GM23248 (cell line): ENCODE results near the gene CATSPER1.

ENCODE experiments used
- EZH2 ChIP-seq: fragments of 200-600 bp; sonication (generic); IDR thresholded peaks from 2 replicates; pipeline ENCODE4 v1.6.1; 2018; ENCODE audit warnings: antibody characterized with exemption, mild to moderate bottlenecking; ENCODE audit not compliant: insufficient read depth, poor library complexity, severe bottlenecking
- EZH2phosphoT487 ChIP-seq: fragments of 200-600 bp; sonication (generic); IDR thresholded peaks from 2 replicates; pipeline ENCODE4 v1.6.1; 2018; ENCODE audit warnings: antibody characterized with exemption, moderate library complexity, mild to moderate bottlenecking, low read depth; ENCODE audit not compliant: insufficient read depth

DNA sequence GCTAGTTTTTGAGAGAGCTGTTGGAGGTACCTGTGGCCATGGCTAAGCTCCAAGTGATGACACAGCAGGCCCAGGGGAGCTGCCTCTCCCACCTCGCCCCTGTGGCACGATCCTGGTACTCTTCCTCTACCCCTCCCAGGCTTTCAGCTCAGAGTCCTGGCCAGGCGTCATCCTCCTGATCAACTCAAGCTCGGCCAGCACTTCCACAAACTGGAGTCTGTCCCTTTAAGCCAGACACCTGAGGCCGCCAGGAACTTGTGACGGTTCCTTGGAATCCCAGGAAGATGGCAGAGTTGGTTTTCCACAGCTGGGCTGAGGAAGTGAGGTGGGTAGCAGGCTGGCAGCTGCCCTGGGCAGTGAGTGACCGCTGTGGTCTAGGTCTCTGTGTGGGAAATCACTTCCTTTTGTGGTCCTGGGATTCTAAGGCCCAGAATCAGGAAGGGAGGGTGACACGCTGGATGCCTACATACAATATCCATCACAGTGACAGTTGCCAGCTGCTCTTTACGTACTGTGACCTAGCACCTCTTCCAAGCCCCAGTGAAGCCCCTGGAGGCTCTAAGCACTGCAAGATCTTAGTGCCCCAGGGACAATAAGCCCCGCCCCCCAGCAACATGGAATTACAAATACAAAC lies 17.7 kb downstream of the CATSPER1 start:
- no peak for TF ChIP-seq EZH2
- TF ChIP-seq EZH2phosphoT487: no peak
